Suprapubic skin (tissue), 4 donors: ENCODE results near the gene TRIM54. TPM values are rescaled to one million over a fixed set of nuclear protein-coding genes. Genes with fewer than 3 reads are reported as not detected.

ENCODE experiments used
- DNase-seq, 2 donors: peaks; one replicate each; pipeline ENCODE4 v3.0.0-alpha.2; 2019; ENCODE audit warnings: low spot score in 2 of 2
- H3K27ac ChIP-seq: fragments of 200-600 bp; sonication (generic); one replicate; pipeline ENCODE4 v1.5.1; 2019
- H3K27me3 ChIP-seq: fragments of 200-600 bp; sonication (generic); one replicate; pipeline ENCODE4 v1.5.1; 2019
- H3K36me3 ChIP-seq: fragments of 200-600 bp; sonication (generic); one replicate; pipeline ENCODE4 v1.5.1; 2019
- H3K4me1 ChIP-seq: fragments of 200-600 bp; sonication (generic); one replicate; pipeline ENCODE4 v1.5.1; 2019
- H3K4me3 ChIP-seq: fragments of 200-600 bp; sonication (generic); one replicate; pipeline ENCODE4 v1.5.1; 2019; ENCODE audit warnings: mild to moderate bottlenecking
- H3K9me3 ChIP-seq: fragments of 200-600 bp; sonication (generic); one replicate; pipeline ENCODE4 v1.5.1; 2019
- EP300 ChIP-seq: sonication (generic); formaldehyde crosslinking; IDR thresholded peaks from one replicate; pipeline ENCODE4 v1.6.1; 2017; ENCODE audit warnings: antibody characterized with exemption
- POLR2A ChIP-seq, 2 donors: fragments of 450-650 bp; IDR thresholded peaks; one replicate each; pipeline ENCODE4 v1.6.1; 2017; ENCODE audit warnings: antibody characterized with exemption in 2 of 2, mild to moderate bottlenecking in 2 of 2, moderate library complexity in 2 of 2
- POLR2AphosphoS5 ChIP-seq, 3 donors: sonication (generic); formaldehyde crosslinking; IDR thresholded peaks; one replicate each; pipeline ENCODE4 v1.6.1; 2017; ENCODE audit warnings: antibody characterized with exemption in 3 of 3
- WGBS: methylation state at CpG from one replicate; pipeline ENCODE4 v1.1.5; 2018; 5-methylcytosine and 5-hydroxymethylcytosine counted together
- total RNA-seq, 4 donors: library from RNA; depleted of rRNA; stranded (reverse); fragments of >200 nt; gene quantifications; one replicate each; pipeline ENCODE4 v1.1.0, GENCODE V29; 2016
- TF ChIP-seq, protein P1 (sequence below), 2 donors: fragments of 200-600 bp in 1 of 2; fragments of 450-650 bp in 1 of 2; sonication (generic) in 1 of 2; IDR thresholded peaks; one replicate each; pipeline ENCODE4 v1.5.1; 2016 to 2019; ENCODE audit warnings: antibody characterized with exemption in 2 of 2, mild to moderate bottlenecking in 1 of 2, moderate library complexity in 1 of 2

The TRIM54 gene
- total RNA-seq, 4 donors from 2014 or later, result not detected

DNA sequence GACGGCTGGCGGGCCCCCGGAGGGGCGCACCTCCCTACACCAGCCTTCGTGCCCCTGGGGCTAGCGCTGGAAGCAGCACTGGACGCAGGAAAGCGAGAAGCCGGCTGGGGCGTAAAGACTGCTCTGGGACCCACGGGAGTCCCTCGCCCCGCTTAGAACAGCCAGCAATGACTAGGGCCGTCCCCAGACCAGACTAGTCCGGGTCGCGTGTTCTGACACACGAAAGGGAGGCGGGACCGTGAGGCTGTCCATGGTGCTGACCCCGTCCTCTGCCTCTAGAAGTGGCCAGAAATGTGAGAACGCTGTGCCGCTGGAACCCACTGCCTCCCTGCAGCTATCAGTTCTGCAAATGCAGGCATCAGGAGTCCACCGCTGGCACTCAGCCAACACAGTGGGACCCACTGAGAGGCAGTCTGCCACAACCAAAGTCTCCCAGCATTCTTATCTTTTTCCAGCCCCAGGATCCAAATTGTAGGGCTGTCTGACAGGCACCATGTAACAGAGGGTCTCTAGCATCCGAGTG is 26.2 kb downstream of the TRIM54 start, which contains the start of gene UCN:
Gene UCN, minus strand, starts transcription at position 87 of the 523 bp plus-strand sequence. CDS start 550 bp downstream, outside the sequence.
- Histone ChIP-seq H3K36me3 (peaks cover 19% of the 10 kb centered on the region), H3K27me3 (peaks cover 46% of the 10 kb centered on the region), H3K27ac (no peak within 1 kb of the TSS), H3K4me1 (peaks cover 18% of the 10 kb centered on the region), H3K9me3 (no peaks in the 10 kb centered on the region), H3K4me3 (no peak within 1 kb of the TSS)
- no peak for DNase-seq
- TF ChIP-seq EP300 (no peak), POLR2AphosphoS5 (IDR thresholded peaks at IDR 0.05) (no peak), POLR2A (IDR thresholded peaks at IDR 0.05) (no peak)
- TF ChIP-seq, protein P1, sequence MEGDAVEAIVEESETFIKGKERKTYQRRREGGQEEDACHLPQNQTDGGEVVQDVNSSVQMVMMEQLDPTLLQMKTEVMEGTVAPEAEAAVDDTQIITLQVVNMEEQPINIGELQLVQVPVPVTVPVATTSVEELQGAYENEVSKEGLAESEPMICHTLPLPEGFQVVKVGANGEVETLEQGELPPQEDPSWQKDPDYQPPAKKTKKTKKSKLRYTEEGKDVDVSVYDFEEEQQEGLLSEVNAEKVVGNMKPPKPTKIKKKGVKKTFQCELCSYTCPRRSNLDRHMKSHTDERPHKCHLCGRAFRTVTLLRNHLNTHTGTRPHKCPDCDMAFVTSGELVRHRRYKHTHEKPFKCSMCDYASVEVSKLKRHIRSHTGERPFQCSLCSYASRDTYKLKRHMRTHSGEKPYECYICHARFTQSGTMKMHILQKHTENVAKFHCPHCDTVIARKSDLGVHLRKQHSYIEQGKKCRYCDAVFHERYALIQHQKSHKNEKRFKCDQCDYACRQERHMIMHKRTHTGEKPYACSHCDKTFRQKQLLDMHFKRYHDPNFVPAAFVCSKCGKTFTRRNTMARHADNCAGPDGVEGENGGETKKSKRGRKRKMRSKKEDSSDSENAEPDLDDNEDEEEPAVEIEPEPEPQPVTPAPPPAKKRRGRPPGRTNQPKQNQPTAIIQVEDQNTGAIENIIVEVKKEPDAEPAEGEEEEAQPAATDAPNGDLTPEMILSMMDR (IDR thresholded peaks at IDR 0.05), result no peak
- 43% methylated on average over 5 of the region's 25 CpGs for WGBS

DNA sequence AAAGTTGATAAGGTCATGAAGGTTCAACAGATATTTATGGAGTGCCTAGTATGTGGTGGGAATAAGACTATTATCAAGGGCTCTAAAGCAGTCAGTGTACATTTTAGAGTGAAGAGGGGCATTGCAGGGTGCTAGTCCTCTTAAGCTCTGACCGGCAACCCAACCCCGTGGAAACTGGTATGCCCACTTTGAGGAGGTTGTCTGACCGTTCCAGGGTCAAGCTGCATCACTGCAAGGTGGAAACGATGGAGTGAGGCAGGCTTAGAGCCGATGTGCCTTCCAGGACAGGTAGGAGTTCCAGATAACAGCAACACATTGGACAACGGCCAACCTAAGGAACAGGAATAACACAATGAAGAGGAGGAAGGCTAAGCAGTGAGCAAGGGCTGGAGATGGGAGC is 27.4 kb downstream of the TRIM54 start:
- H3K27me3 ChIP-seq, result peaks cover 44% of the 10 kb centered on the region
- TF ChIP-seq POLR2A (IDR thresholded peaks at IDR 0.05), result no peak
- TF ChIP-seq POLR2AphosphoS5 (IDR thresholded peaks at IDR 0.05), result no peak
- TF ChIP-seq, protein P1 (IDR thresholded peaks at IDR 0.05), result no peak
- no peak for TF ChIP-seq EP300
- no peak overlapping the region for H3K4me3 ChIP-seq
- peaks cover 19% of the 10 kb centered on the region for H3K36me3 ChIP-seq
- H3K9me3 ChIP-seq, result no peaks in the 10 kb centered on the region
- no peak overlapping the region for H3K27ac ChIP-seq
- peaks cover 18% of the 10 kb centered on the region for H3K4me1 ChIP-seq
- DNase-seq, result no peak
- WGBS, result 88% methylated on average over 6 of the region's 6 CpGs

DNA sequence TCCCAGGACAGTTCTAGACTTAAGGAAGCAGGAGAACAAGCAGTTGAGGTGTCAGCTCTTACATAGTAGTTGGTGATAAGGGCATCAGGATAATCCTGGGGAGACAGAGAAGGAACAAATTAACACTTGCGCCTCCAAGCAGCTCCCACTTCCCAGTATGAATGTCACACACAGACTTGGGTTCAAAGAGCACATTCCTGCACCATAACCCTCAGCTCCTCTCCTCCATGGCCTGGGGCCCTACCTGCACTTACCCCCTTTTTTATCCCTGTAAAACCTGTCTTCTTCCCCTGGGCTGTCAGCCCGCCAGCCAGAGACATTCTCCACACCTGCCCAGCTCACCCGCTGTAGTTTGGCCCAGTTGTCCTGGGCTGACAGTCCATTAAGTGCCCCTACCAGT is 29.9 kb downstream of the TRIM54 start:
- no peak for TF ChIP-seq POLR2A (IDR thresholded peaks at IDR 0.05)
- TF ChIP-seq, protein P1 (IDR thresholded peaks at IDR 0.05), result no peak
- 95% methylated on average over 3 of the region's 3 CpGs for WGBS
- Histone ChIP-seq H3K4me3 (no peak overlapping the region), H3K36me3 (peaks cover 19% of the 10 kb centered on the region), H3K27ac (no peak overlapping the region), H3K27me3 (peaks cover 19% of the 10 kb centered on the region), H3K4me1 (peaks cover 8% of the 10 kb centered on the region), H3K9me3 (no peaks in the 10 kb centered on the region)
- no peak for DNase-seq

DNA sequence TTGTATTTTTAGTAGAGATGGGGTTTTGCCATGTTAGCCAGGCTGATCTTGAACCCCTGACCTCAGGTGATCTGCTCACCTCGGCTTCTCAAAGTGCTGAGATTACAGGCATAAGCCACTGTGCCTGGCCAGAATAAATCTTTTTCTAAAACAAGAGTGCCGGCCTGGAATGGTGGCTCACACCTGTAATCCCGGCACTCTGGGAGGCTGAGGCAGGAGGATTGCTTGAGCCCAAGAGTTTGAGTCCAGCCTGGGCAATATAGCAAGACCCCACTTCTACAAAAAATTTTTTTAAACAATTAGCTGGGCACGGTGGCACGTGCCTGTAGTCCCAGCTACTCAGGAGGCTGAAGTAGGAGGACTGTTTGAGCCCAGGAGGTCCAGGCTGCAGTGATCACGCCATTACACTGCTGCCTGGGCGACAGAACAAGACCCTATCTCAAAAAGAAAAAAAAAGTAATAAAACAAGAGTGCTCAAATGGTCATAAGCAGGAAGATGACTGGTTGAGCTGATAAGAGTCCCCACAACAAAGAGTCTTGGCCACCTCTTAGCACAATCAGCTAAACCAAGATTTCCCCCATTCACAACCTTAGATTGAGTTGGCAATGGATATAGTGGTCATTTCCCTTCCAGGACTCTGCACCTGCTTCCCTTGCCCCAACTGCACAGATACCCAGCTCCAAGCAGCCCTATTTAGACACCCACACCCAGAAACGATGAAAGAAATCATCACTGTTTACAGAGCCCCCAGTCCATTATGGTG is 31.8 kb downstream of the TRIM54 start:
- TF ChIP-seq POLR2AphosphoS5 (IDR thresholded peaks at IDR 0.05) (no peak), EP300 (no peak), POLR2A (IDR thresholded peaks at IDR 0.05) (no peak)
- TF ChIP-seq, protein P1 (IDR thresholded peaks at IDR 0.05), result no peak
- H3K36me3 ChIP-seq, result peaks cover 19% of the 10 kb centered on the region
- 87% methylated on average over 8 of the region's 8 CpGs for WGBS

DNA sequence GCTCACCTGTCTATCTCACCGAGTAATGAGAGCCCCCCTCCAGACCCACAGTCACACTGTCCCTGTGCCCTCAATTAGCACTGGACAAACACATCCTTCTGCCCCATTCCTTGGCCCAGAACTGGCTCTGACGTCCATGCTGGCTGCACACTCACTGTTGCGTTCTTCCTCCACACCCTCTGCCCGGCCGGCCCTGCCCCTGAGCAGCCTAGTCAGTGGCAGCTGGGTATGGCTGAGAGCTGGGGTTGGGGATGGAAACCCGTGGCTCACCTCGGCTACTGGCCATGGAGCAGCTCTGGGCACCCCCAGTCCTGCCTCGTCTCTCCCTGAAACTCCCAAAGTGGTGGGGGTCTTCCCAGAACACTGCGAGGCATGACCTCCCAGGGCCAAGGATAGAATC is 32.5 kb downstream of the TRIM54 start:
- Histone ChIP-seq H3K36me3 (peaks cover 15% of the 10 kb centered on the region), H3K27ac (no peak overlapping the region), H3K4me3 (no peak overlapping the region), H3K4me1 (no peaks in the 10 kb centered on the region), H3K9me3 (no peaks in the 10 kb centered on the region), H3K27me3 (no peaks in the 10 kb centered on the region)
- TF ChIP-seq EP300 (no peak), POLR2AphosphoS5 (IDR thresholded peaks at IDR 0.05) (no peak), POLR2A (IDR thresholded peaks at IDR 0.05) (no peak)
- TF ChIP-seq, protein P1 (IDR thresholded peaks at IDR 0.05), result no peak
- no peak for DNase-seq
- WGBS, result 96% methylated on average over 9 of the region's 9 CpGs

More for the DNA sequence above, 31.8 kb downstream of the TRIM54 start:
- peaks cover under 1% of the 10 kb centered on the region for H3K27me3 ChIP-seq
- DNase-seq, result no peak
- no peak overlapping the region for H3K4me3 ChIP-seq
- H3K4me1 ChIP-seq, result no peaks in the 10 kb centered on the region
- no peak overlapping the region for H3K27ac ChIP-seq
- no peaks in the 10 kb centered on the region for H3K9me3 ChIP-seq
